ENCODE data around the gene PARD3.

GRCh38 chr10:34679177-34679576, 135.9 kb downstream of the PARD3 start:
- TF ChIP-seq CTCF (IDR thresholded peaks at IDR 0.05) = no peak
- TF ChIP-seq POLR2A (IDR thresholded peaks at IDR 0.05) = no peak
